GM12878 (cell line): Measurements from ENCODE around the gene GPR108. TPM values are rescaled to one million over a fixed set of nuclear protein-coding genes. Genes with fewer than 3 reads are reported as not detected.

Source experiments
- ATAC-seq: fragments of 200-7000 bp; cut with Tn5 transposase; 3 replicates; pipeline ENCODE4 v1.9.1; 2020; ENCODE audit warnings: mild to moderate bottlenecking, moderate library complexity
- BruUV-seq: library from RNA; stranded (reverse); fragments of 400-500 nt; replicated peaks from 2 replicates; lab custom pipeline; 2021; lab: Mats Ljungman, UMichigan
- CTCF ChIA-PET: fragments of 300-600 bp; sonication (Branson Sonifier 250); formaldehyde crosslinking; extraction: SDS; loops from one replicate; lab custom pipeline; 2021; ENCODE audit warnings: inconsistent platforms; lab: Yijun Ruan, JAX
- POLR2A ChIA-PET: fragments of 350-600 bp; formaldehyde crosslinking; extraction: SDS; loops from one replicate; lab custom pipeline; 2021; ENCODE audit warnings: inconsistent platforms; lab: Charles Lee
- RAD21 ChIA-PET: fragments of 300-600 bp; sonication (Branson Sonifier 250); formaldehyde crosslinking; loops from one replicate; lab custom pipeline; 2023; ENCODE audit warnings: antibody characterized with exemption; ENCODE audit not compliant: unreplicated experiment; lab: Charles Lee
- SMC1A ChIA-PET: fragments of 300-600 bp; sonication (Branson Sonifier 250); formaldehyde crosslinking; loops from one replicate; lab custom pipeline; 2023; ENCODE audit not compliant: unreplicated experiment, uncharacterized antibody; lab: Charles Lee
- DNase-seq: peaks from one replicate; pipeline ENCODE4 v3.0.0-alpha.2; 2011; ENCODE audit warnings: low read depth, low spot score
- FAIRE-seq: peaks from 3 replicates; lab custom pipeline; 2011; peaks lifted over from hg19 to GRCh38; lab: Jason Lieb, UNC
- H2AFZ ChIP-seq: 2 replicates; pipeline ENCODE4 v1.6.0; 2011; ENCODE audit warnings: low read depth, low read length, control low read depth; ENCODE audit not compliant: control insufficient read depth
- H3K27ac ChIP-seq: 2 replicates; pipeline ENCODE4 v1.5.1; 2011; ENCODE audit warnings: control low read depth; ENCODE audit not compliant: control insufficient read depth, insufficient read depth
- H3K27me3 ChIP-seq, 2 experiments: replicated peaks in 1 of 2; 2 replicates each; pipeline versions ENCODE4 v1.6.0 to v1.6.1; 2011; ENCODE audit warnings: low read length in 1 of 2; ENCODE audit not compliant: control insufficient read depth in 2 of 2, insufficient read depth in 2 of 2
- H3K36me3 ChIP-seq, 2 experiments: 2 replicates each; pipeline ENCODE4 v1.5.1; 2011; ENCODE audit warnings: low read length in 1 of 2; ENCODE audit not compliant: control insufficient read depth in 2 of 2, insufficient read depth in 2 of 2
- H3K4me1 ChIP-seq: 2 replicates; pipeline ENCODE4 v1.6.1; 2011; ENCODE audit warnings: mild to moderate bottlenecking, low read length, moderate library complexity, mixed read lengths; ENCODE audit not compliant: control insufficient read depth, insufficient read depth
- H3K4me2 ChIP-seq: 2 replicates; pipeline ENCODE4 v1.6.0; 2011; ENCODE audit warnings: control low read depth; ENCODE audit not compliant: control insufficient read depth, insufficient read depth
- H3K4me3 ChIP-seq: fragments of 200-600 bp; sonication (generic); 2 replicates; pipeline ENCODE4 v1.5.1; 2016
- H3K79me2 ChIP-seq: 2 replicates; pipeline ENCODE4 v1.6.0; 2011; ENCODE audit warnings: low read length; ENCODE audit not compliant: control insufficient read depth, insufficient read depth
- H3K9ac ChIP-seq: 2 replicates; pipeline ENCODE4 v1.8.0; 2011; ENCODE audit warnings: low read length, control low read depth, mixed read lengths; ENCODE audit not compliant: control insufficient read depth, insufficient read depth
- H3K9me3 ChIP-seq: replicated peaks from 3 replicates; pipeline ENCODE4 v1.5.1; 2011; ENCODE audit warnings: mild to moderate bottlenecking, low read length; ENCODE audit not compliant: control insufficient read depth, insufficient read depth
- H4K20me1 ChIP-seq: 2 replicates; pipeline ENCODE4 v1.6.0; 2011; ENCODE audit not compliant: control insufficient read depth, insufficient read depth
- CTCF ChIP-seq, 3 experiments: IDR thresholded peaks in 2 of 3; conservative IDR thresholded peaks in 1 of 3; 2 replicates each; pipeline ENCODE4 v1.5.1; 2011; ENCODE audit warnings: low read depth in 3 of 3, low read length in 3 of 3, mild to moderate bottlenecking in 3 of 3, control low read depth in 2 of 3, moderate library complexity in 2 of 3, inconsistent platforms in 1 of 3, mixed read lengths in 1 of 3; ENCODE audit not compliant: control insufficient read depth in 2 of 3, insufficient read depth in 1 of 3; ENCODE audit errors: extremely low read depth in 1 of 3
- EED ChIP-seq: sonication (generic); IDR thresholded peaks from 2 replicates; pipeline ENCODE4 v1.6.1; 2016; ENCODE audit warnings: antibody characterized with exemption, low read depth
- GATAD2B ChIP-seq: fragments of 450-650 bp; conservative IDR thresholded peaks from 2 replicates; pipeline ENCODE4 v1.6.1; 2017; ENCODE audit warnings: low read depth, mild to moderate bottlenecking, moderate library complexity
- RAD21 ChIP-seq: IDR thresholded peaks from 2 replicates; pipeline ENCODE4 v1.6.1; 2011; ENCODE audit warnings: mild to moderate bottlenecking, low read depth, low read length, moderate library complexity; ENCODE audit not compliant: insufficient read depth
- SRF ChIP-seq, 2 experiments: IDR thresholded peaks; 2 replicates each; pipeline ENCODE4 v1.6.1; 2011; ENCODE audit warnings: low read depth in 2 of 2, low read length in 2 of 2, mild to moderate bottlenecking in 1 of 2, moderate library complexity in 1 of 2
- WGBS: methylation state at CpG from one replicate; pipeline ENCODE4 v1.1.6; 2016; ENCODE audit warnings: low lambda C conversion rate; ENCODE audit not compliant: insufficient replicate concordance, insufficient coverage; ENCODE audit errors: missing lambda C conversion rate; 5-methylcytosine and 5-hydroxymethylcytosine counted together
- in situ Hi-C: fragments of 300-500 bp; cut with MboI; formaldehyde crosslinking; loops from 9 replicates; pipeline ENCODE4 v1.14.3; 2018; ENCODE audit warnings: mixed read lengths
- intact Hi-C: fragments of 100-400 bp; cut with micrococcal nuclease; formaldehyde crosslinking; loops from one replicate; pipeline ENCODE4 v1.14.2; 2022; ENCODE audit not compliant: unreplicated experiment
- polyA plus RNA-seq, 11 experiments: library from polyadenylated mRNA; depleted of rRNA in 4 of 11; unstranded in 6 of 11; stranded (reverse) in 5 of 11; fragments of >200 nt; fragmentation: Nextera tagmentation in 4 of 11; fragmentation: Illumina TruSeq in 1 of 11; extraction: Ambion mirVana in 4 of 11; extraction: Trizol in 1 of 11; gene quantifications; 1 replicate in 1 of 11; 2 replicates in 10 of 11; pipeline versions ENCODE4 v1.2.1 to v1.2.3, GENCODE V29; 2011 to 2016; ENCODE audit warnings: inconsistent platforms in 2 of 11, missing spikeins in 2 of 11, low read depth in 1 of 11
- total RNA-seq, 4 experiments: library from RNA; depleted of rRNA in 3 of 4; stranded (reverse); fragments of >200 nt in 3 of 4; fragmentation: Illumina TruSeq in 1 of 4; extraction: Trizol in 1 of 4; gene quantifications; 2 replicates each; pipeline versions ENCODE4 v1.2.1 to v1.2.3, GENCODE V29; 2013 to 2021

GPR108 gene
- total and polyA plus RNA-seq, 10 of the 15 experiments (the other 5 are each of a cell fraction or from before 2014, with no cell fraction given), result 4.4 to 87.2 (median 57.1) TPM

DNA sequence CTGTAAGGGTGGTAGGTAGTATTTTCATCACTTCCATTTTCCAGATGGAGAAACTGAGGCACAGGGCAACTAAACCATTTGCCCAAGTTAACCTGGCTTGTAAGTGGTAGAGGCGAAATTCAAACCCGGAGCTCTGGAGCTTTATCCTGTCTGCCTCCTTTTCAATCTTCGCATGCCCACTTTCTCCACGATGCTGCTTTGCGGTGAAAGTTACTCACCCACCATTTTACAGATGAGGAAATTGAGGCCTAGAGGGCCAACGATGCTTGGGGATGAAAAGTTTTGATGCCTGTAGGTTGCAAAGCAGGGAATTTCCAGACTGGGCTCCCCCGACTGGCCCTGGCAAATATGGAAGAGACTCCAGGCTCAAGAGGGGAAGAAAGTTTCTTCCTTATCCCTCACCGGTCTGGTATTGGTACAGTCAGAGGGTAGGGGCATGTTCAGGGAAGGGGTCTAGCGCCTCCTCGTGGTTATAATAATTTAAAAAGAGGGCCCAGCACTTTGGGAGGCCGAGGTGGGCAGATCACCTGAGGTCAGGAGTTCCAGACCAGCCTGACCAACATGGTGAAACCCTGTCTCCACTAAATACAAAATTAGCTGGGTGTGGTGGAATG lies 31.7 kb upstream of the GPR108 start:
- ChIA-PET CTCF (interaction anchor here (0.5 to 7.3 kb wide), 18 partner anchors 10 to 253 kb away, joined by 3 to 79 read pairs (median 4); partner anchors contain the start of genes CD70 and GPR108), POLR2A (interaction anchor here (0.7 to 3.0 kb wide), 5 partner anchors 32 to 251 kb away, joined by 3 to 19 read pairs (median 5); partner anchors contain the start of gene GPR108), SMC1A (interaction anchor here (0.7 to 4.0 kb wide), 13 partner anchors 12 to 300 kb away, joined by 3 to 37 read pairs (median 4); partner anchors contain the start of genes GPR108 and ZNF557), RAD21 (interaction anchor here (1.5 to 8.3 kb wide), 5 partner anchors 31 to 252 kb away, joined by 8 to 98 read pairs (median 10); partner anchors contain the start of gene GPR108)
- no peak for FAIRE-seq
- Histone ChIP-seq H3K27ac (no peak overlapping the region), H4K20me1 (no peaks in the 10 kb centered on the region), H3K4me2 (no peak overlapping the region), H3K9me3 (no peaks in the 10 kb centered on the region), H3K4me3 (no peak overlapping the region), H3K36me3 (no peaks in the 10 kb centered on the region), H3K4me1 (peaks cover 23% of the 10 kb centered on the region), H2AFZ (no peak overlapping the region), H3K79me2 (peaks cover 24% of the 10 kb centered on the region), H3K9ac (no peak overlapping the region), H3K27me3 (no peaks in the 10 kb centered on the region)
- in situ Hi-C loops (no loop called here), intact Hi-C loops (loop anchor here (2.0 to 5.0 kb wide), 2 partner anchors 177 to 252 kb away; partner anchors contain the start of gene CD70)
- DNase-seq, result no peak
- no peak for ATAC-seq
- no TSS peak for BruUV-seq
- TF ChIP-seq EED (no peak), CTCF (IDR thresholded peaks at IDR 0.05 in 2 of 3, conservative IDR thresholded peaks at IDR 0.05 in 1 of 3; ENCODE audit: control insufficient read depth in 2 of 3, extremely low read depth in 1 of 3, insufficient read depth in 1 of 3, low read depth in 3 of 3, low read length in 3 of 3) (peak; percentile 25 to 40 (median 31); a peak in 3 of 6 replicates), RAD21 (peak; percentile 58), GATAD2B (peak; percentile 42; the same call in 1 of the 2 replicates), SRF (IDR thresholded peaks at IDR 0.05; ENCODE audit: low read depth in 2 of 2, low read length in 2 of 2) (no peak)
- TF ChIP-seq, all 136 proteins: peak for 3
- WGBS, result 32% methylated on average over 11 of the region's 11 CpGs
